Panc1 (cell line): ENCODE data around the gene ERBB3. TPM values are rescaled to one million over a fixed set of nuclear protein-coding genes. Genes with fewer than 3 reads are reported as not detected.
"Not testable (repeated sequence)": the region's sequence is repeated elsewhere in the genome, so short reads cannot be mapped to it uniquely, and the experiment has no call there.

ENCODE experiments used
- ATAC-seq: fragments of 200-7000 bp; cut with Tn5 transposase; 2 replicates; pipeline ENCODE4 v1.9.1; 2020; ENCODE audit warnings: mild to moderate bottlenecking, moderate library complexity
- BruUV-seq: library from RNA; stranded (reverse); fragments of 400-500 nt; replicated peaks from 2 replicates; lab custom pipeline; 2021; lab: Mats Ljungman, UMichigan
- CTCF ChIA-PET: fragments of 300-600 bp; sonication (Branson Sonifier 250); formaldehyde crosslinking; loops from one replicate; lab custom pipeline; 2022; ENCODE audit warnings: antibody characterized with exemption; lab: Charles Lee
- POLR2A ChIA-PET: fragments of 300-600 bp; sonication (Branson Sonifier 250); formaldehyde crosslinking; loops from one replicate; lab custom pipeline; 2022; ENCODE audit warnings: antibody characterized with exemption; lab: Charles Lee
- DNase-seq: peaks from one replicate; pipeline ENCODE4 v3.0.0-alpha.2; 2010; ENCODE audit warnings: low read depth, low spot score
- H3K27ac ChIP-seq: 2 replicates; pipeline ENCODE4 v1.5.1; 2011; ENCODE audit warnings: mild to moderate bottlenecking, low read length, inconsistent platforms
- H3K27me3 ChIP-seq: fragments of 200-500 bp; sonication (Bioruptor generic); 2 replicates; pipeline ENCODE4 v1.6.0; 2014; ENCODE audit warnings: low read length, inconsistent platforms; ENCODE audit not compliant: control insufficient read depth, insufficient read depth
- H3K36me3 ChIP-seq: fragments of 200-500 bp; sonication (Bioruptor generic); 2 replicates; pipeline ENCODE4 v1.5.1; 2014; ENCODE audit warnings: inconsistent platforms, mild to moderate bottlenecking, low read length, moderate library complexity; ENCODE audit not compliant: control insufficient read depth, insufficient read depth
- H3K4me1 ChIP-seq: 2 replicates; pipeline ENCODE4 v1.5.1; 2011; ENCODE audit warnings: inconsistent platforms, mild to moderate bottlenecking, low read length, moderate library complexity; ENCODE audit not compliant: control insufficient read depth, insufficient read depth
- H3K4me3 ChIP-seq, 2 experiments: 2 replicates each; pipeline ENCODE4 v1.5.1; 2011 to 2012; ENCODE audit warnings: low read depth in 2 of 2, low read length in 2 of 2, mild to moderate bottlenecking in 2 of 2, inconsistent platforms in 1 of 2, moderate library complexity in 1 of 2
- H3K9me3 ChIP-seq: fragments of 200-500 bp; sonication (Bioruptor generic); 2 replicates; pipeline ENCODE4 v1.5.1; 2014; ENCODE audit warnings: low read depth, mild to moderate bottlenecking, inconsistent platforms, low read length, moderate library complexity; ENCODE audit not compliant: control insufficient read depth, insufficient read depth
- POLR2AphosphoS5 ChIP-seq: IDR thresholded peaks from 2 replicates; pipeline ENCODE4 v1.6.1; 2012; ENCODE audit warnings: mild to moderate bottlenecking, low read depth, low read length, moderate library complexity
- SIN3A ChIP-seq: IDR thresholded peaks from 2 replicates; pipeline ENCODE4 v1.6.1; 2012; ENCODE audit warnings: low read depth, mild to moderate bottlenecking, low read length, moderate library complexity, borderline replicate concordance; ENCODE audit not compliant: insufficient read depth
- TCF7L2 ChIP-seq: IDR thresholded peaks from 2 replicates; pipeline ENCODE4 v1.6.1; 2011; ENCODE audit warnings: mild to moderate bottlenecking, low read depth, low read length, inconsistent platforms
- in situ Hi-C: cut with HindIII; loops from 2 replicates; pipeline ENCODE4 v1.10.0; 2016; ENCODE audit warnings: low sequenced_read_pairs, low pct_unique_long_range_greater_than_20kb
- intact Hi-C: fragments of 100-400 bp; cut with micrococcal nuclease; formaldehyde crosslinking; loops from one replicate; pipeline ENCODE4 v1.10.0; 2022; ENCODE audit not compliant: unreplicated experiment
- total RNA-seq: library from RNA; stranded (reverse); gene quantifications from one replicate; pipeline ENCODE4 v1.2.1, GENCODE V29; 2021; ENCODE audit not compliant: unreplicated experiment
- TF ChIP-seq, protein P1 (sequence below): fragments of 450-650 bp; IDR thresholded peaks from 2 replicates; pipeline ENCODE4 v1.5.1; 2017; ENCODE audit warnings: mild to moderate bottlenecking
- TF ChIP-seq, protein P2 (sequence below), 2 experiments: IDR thresholded peaks; 2 replicates each; pipeline ENCODE4 v1.6.1; 2011 to 2012; ENCODE audit warnings: low read depth in 2 of 2, control low read depth in 1 of 2, low read length in 1 of 2, mild to moderate bottlenecking in 1 of 2, moderate library complexity in 1 of 2; ENCODE audit not compliant: insufficient read depth in 1 of 2

Gene ERBB3
- total RNA-seq, 1 experiment from 2014 or later: 0.90 TPM

DNA sequence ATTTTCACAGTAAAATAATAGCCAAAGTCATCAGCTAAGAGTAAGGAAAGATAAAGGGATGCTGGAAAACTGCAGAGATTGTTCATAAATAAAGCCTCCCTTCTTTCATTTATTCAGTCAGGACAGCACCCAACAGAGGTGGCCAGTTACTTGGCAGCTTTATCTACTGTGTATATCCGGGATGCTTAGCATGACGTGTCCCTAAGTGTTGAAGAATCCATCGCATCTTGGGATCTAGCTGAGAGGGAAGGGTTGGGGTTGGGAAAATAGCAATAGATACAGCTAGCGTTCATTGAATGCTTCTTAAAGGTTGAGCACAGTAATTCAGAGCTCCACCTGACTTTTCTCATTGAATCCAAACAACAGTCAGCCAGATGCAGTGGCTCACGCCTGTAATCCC is 5.6 kb upstream of the ERBB3 start:
- H3K4me3 ChIP-seq: no peak overlapping the region
- TF ChIP-seq, protein P1, sequence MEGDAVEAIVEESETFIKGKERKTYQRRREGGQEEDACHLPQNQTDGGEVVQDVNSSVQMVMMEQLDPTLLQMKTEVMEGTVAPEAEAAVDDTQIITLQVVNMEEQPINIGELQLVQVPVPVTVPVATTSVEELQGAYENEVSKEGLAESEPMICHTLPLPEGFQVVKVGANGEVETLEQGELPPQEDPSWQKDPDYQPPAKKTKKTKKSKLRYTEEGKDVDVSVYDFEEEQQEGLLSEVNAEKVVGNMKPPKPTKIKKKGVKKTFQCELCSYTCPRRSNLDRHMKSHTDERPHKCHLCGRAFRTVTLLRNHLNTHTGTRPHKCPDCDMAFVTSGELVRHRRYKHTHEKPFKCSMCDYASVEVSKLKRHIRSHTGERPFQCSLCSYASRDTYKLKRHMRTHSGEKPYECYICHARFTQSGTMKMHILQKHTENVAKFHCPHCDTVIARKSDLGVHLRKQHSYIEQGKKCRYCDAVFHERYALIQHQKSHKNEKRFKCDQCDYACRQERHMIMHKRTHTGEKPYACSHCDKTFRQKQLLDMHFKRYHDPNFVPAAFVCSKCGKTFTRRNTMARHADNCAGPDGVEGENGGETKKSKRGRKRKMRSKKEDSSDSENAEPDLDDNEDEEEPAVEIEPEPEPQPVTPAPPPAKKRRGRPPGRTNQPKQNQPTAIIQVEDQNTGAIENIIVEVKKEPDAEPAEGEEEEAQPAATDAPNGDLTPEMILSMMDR: no peak
- no peak for TF ChIP-seq SIN3A
- no peak for TF ChIP-seq POLR2AphosphoS5
- no peak for TF ChIP-seq TCF7L2
- TF ChIP-seq, protein P2, sequence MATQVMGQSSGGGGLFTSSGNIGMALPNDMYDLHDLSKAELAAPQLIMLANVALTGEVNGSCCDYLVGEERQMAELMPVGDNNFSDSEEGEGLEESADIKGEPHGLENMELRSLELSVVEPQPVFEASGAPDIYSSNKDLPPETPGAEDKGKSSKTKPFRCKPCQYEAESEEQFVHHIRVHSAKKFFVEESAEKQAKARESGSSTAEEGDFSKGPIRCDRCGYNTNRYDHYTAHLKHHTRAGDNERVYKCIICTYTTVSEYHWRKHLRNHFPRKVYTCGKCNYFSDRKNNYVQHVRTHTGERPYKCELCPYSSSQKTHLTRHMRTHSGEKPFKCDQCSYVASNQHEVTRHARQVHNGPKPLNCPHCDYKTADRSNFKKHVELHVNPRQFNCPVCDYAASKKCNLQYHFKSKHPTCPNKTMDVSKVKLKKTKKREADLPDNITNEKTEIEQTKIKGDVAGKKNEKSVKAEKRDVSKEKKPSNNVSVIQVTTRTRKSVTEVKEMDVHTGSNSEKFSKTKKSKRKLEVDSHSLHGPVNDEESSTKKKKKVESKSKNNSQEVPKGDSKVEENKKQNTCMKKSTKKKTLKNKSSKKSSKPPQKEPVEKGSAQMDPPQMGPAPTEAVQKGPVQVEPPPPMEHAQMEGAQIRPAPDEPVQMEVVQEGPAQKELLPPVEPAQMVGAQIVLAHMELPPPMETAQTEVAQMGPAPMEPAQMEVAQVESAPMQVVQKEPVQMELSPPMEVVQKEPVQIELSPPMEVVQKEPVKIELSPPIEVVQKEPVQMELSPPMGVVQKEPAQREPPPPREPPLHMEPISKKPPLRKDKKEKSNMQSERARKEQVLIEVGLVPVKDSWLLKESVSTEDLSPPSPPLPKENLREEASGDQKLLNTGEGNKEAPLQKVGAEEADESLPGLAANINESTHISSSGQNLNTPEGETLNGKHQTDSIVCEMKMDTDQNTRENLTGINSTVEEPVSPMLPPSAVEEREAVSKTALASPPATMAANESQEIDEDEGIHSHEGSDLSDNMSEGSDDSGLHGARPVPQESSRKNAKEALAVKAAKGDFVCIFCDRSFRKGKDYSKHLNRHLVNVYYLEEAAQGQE (IDR thresholded peaks at IDR 0.05; ENCODE audit: insufficient read depth in 1 of 2, low read depth in 2 of 2, low read length in 1 of 2): no peak
- in situ Hi-C loops: no loop called here
- no peak for ATAC-seq
- no peak overlapping the region for H3K27ac ChIP-seq
- H3K27me3 ChIP-seq: no peaks in the 10 kb centered on the region
- POLR2A ChIA-PET: interaction anchor here (0.6 kb wide), 1 partner anchor 43 kb away, joined by 7 read pairs; no protein-coding TSS in a partner anchor
- CTCF ChIA-PET: interaction anchor here (0.7 kb wide), 1 partner anchor 68 kb away, joined by 4 read pairs; no protein-coding TSS in a partner anchor
- BruUV-seq: no TSS peak
- H3K36me3 ChIP-seq: no peaks in the 10 kb centered on the region
- DNase-seq: no peak
- intact Hi-C loops: no loop called here
- no peaks in the 10 kb centered on the region for H3K9me3 ChIP-seq
- peaks cover 6% of the 10 kb centered on the region for H3K4me1 ChIP-seq

DNA sequence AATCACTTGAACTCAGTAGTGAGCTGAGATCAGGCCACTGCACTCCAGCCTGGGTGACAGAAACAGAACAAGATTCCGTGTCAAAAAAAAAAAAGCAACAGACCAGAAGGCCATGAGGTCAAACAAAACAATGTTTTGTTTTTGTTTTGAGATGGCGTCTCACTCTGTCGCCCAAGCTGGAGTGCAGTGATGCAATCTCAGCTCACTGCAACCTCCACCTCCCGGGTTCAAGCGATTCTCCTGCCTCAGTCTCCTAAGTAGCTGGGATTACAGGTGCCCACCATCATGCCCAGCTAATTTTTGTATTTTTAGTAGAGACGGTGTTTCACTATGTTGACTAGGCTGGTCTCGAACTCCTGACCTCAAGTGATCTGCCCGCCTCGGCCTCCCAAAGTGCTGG is 2.0 kb upstream of the ERBB3 start:
- H3K27me3 ChIP-seq, H3K4me3 ChIP-seq, CTCF ChIA-PET, ATAC-seq, H3K4me1 ChIP-seq, in situ Hi-C loops, H3K27ac ChIP-seq, POLR2A ChIA-PET, BruUV-seq, DNase-seq, intact Hi-C loops, H3K36me3 ChIP-seq, H3K9me3 ChIP-seq: not testable (repeated sequence)

DNA sequence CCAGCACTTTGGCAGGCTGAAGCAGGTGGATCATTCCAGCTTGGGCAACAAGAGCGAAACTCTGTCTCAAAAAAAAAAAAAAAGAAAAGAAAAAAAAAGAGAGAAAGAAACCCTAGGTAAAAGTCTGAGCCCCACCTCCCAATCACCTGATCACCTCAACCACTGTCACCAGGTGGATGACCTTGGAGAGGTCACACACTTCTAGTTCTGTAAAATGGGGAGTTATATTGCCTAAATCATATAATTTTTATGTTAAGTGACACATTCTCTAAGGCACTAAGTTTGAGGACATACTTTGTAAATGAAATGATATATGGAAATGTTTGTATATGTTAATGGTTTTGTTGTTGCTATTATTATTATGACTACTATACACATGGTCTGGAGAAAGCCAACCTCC is 1.5 kb upstream of the ERBB3 start:
- H3K4me1 ChIP-seq: peaks cover 6% of the 10 kb centered on the region
- no peak for ATAC-seq
- peak overlapping the region; percentile 58 to 84 for H3K4me3 ChIP-seq
- BruUV-seq: no TSS peak
- no peaks in the 10 kb centered on the region; the same call in 1 of the 2 replicates for H3K36me3 ChIP-seq
- peak overlapping the region; percentile 82 for H3K27ac ChIP-seq
- in situ Hi-C loops (no loop called here), intact Hi-C loops (no loop called here)
- ChIA-PET POLR2A (no interaction called here), CTCF (no interaction called here)
- DNase-seq: no peak
- no peaks in the 10 kb centered on the region for H3K27me3 ChIP-seq
- no peaks in the 10 kb centered on the region for H3K9me3 ChIP-seq
- TF ChIP-seq, protein P1: no peak
- TF ChIP-seq TCF7L2 (no peak), POLR2AphosphoS5 (no peak), SIN3A (no peak)
- TF ChIP-seq, protein P2 (IDR thresholded peaks at IDR 0.05; ENCODE audit: insufficient read depth in 1 of 2, low read depth in 2 of 2, low read length in 1 of 2): no peak
